ENCODE results near the gene CREBZF.

DNA sequence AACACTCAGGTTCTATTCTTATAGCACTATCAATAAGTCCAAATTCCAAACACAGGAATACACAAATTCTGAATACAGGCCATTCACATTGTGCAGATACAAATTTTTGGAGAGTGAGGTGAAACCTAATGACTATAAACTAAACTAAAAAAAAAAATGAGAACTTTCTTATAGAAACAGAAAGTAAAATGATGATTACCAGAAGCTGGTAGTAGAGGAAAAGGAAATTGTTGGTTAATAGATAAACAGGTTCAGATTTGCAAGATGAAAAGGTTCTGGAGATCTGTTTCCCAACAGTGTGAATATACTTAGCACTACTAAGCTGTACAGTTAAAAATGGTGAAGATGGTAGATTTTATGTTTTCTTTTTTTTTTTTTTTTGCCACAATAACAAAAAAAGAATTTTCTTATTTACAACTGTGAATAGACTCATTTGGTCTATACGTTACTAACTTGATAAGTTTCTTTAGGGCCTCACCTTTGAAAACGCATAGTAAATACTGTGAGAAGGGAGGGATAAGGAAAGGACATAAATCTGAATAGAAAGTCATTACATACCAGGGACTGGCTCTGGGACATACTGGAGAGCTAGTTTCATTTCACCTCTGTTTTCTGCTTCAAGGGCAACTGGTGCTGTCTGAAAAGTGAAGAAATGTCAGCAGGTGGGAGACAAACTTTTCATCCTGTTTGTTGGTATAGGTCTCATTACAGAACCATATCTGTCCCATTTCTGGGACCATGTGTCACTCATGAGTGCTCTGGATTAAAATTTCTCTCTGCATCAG, 35.2 kb upstream of the CREBZF start:
- TF ChIP-seq CTCF (IDR thresholded peaks at IDR 0.05; ENCODE audit: insufficient read depth, low read depth, low read length) (no peak), EZH2 (IDR thresholded peaks at IDR 0.05; ENCODE audit: insufficient read depth, low read length) (no peak)
